ENCODE measurements around the gene KLF4. TPM values are rescaled to one million over a fixed set of nuclear protein-coding genes. Genes with fewer than 3 reads are reported as not detected.

KLF4 gene
- total RNA-seq, 1 donor from 2014 or later, result 28.0 TPM

GRCh38 chr9:107443786-107444185, 45.8 kb downstream of the KLF4 start:
- Histone ChIP-seq H3K36me3 (no peaks in the 10 kb centered on the region), H3K4me1 (no peaks in the 10 kb centered on the region), H3K4me3 (no peak overlapping the region), H3K9me3 (replicated peaks) (no peaks in the 10 kb centered on the region), H3K27me3 (ENCODE audit: low read depth) (no peaks in the 10 kb centered on the region), H3K27ac (replicated peaks) (no peak overlapping the region)
- intact Hi-C loops (cut with micrococcal nuclease), result no loop called here
- TF ChIP-seq CTCF (IDR thresholded peaks at IDR 0.05; ENCODE audit: borderline replicate concordance), result no peak
- no peak for DNase-seq

GRCh38 chr9:107439991-107440456, 49.5 kb downstream of the KLF4 start:
- H3K4me3 ChIP-seq, result no peak overlapping the region
- no peaks in the 10 kb centered on the region for H3K9me3 ChIP-seq (replicated peaks)
- no peaks in the 10 kb centered on the region for H3K4me1 ChIP-seq
- H3K27me3 ChIP-seq (ENCODE audit: low read depth), result no peaks in the 10 kb centered on the region
- no peak for DNase-seq
- TF ChIP-seq CTCF (IDR thresholded peaks at IDR 0.05; ENCODE audit: borderline replicate concordance), result no peak
- no peak overlapping the region for H3K27ac ChIP-seq (replicated peaks)
- intact Hi-C loops (cut with micrococcal nuclease), result no loop called here
- H3K36me3 ChIP-seq, result no peaks in the 10 kb centered on the region

GRCh38 chr9:107438211-107439031, 51.1 kb downstream of the KLF4 start:
- TF ChIP-seq CTCF (IDR thresholded peaks at IDR 0.05; ENCODE audit: borderline replicate concordance), result no peak
- intact Hi-C loops (cut with micrococcal nuclease), result no loop called here
- DNase-seq, result no peak
- Histone ChIP-seq H3K4me1 (no peaks in the 10 kb centered on the region), H3K9me3 (replicated peaks) (no peaks in the 10 kb centered on the region), H3K27me3 (ENCODE audit: low read depth) (no peaks in the 10 kb centered on the region), H3K27ac (replicated peaks) (no peak overlapping the region), H3K4me3 (no peak overlapping the region), H3K36me3 (no peaks in the 10 kb centered on the region)

- Histone ChIP-seq H3K4me3 (no peak overlapping the region), H3K4me1 (no peaks in the 10 kb centered on the region), H3K36me3 (no peaks in the 10 kb centered on the region), H3K9me3 (replicated peaks) (no peaks in the 10 kb centered on the region), H3K27ac (replicated peaks) (no peak overlapping the region), H3K27me3 (ENCODE audit: low read depth) (no peaks in the 10 kb centered on the region)
- TF ChIP-seq CTCF (IDR thresholded peaks at IDR 0.05; ENCODE audit: borderline replicate concordance), result no peak
- no peak for DNase-seq
- intact Hi-C loops (cut with micrococcal nuclease), result no loop called here
These were observed 51.9 kb downstream of the KLF4 start for GRCh38 chr9:107437716-107438115.

- Histone ChIP-seq H3K4me1 (no peaks in the 10 kb centered on the region), H3K9me3 (replicated peaks) (no peaks in the 10 kb centered on the region), H3K36me3 (no peaks in the 10 kb centered on the region), H3K27ac (replicated peaks) (no peak overlapping the region), H3K27me3 (ENCODE audit: low read depth) (no peaks in the 10 kb centered on the region), H3K4me3 (no peak overlapping the region)
- DNase-seq, result no peak
- TF ChIP-seq CTCF (IDR thresholded peaks at IDR 0.05; ENCODE audit: borderline replicate concordance), result no peak
- intact Hi-C loops (cut with micrococcal nuclease), result no loop called here
These were observed 54.2 kb downstream of the KLF4 start for GRCh38 chr9:107435415-107435814.

Other genes starting within 250 kb of the KLF4 start
- gene RAD23B, start 206.5 kb downstream of the KLF4 start, total RNA-seq, result 104 TPM

Data from left ventricle myocardium inferior (tissue), 1 donor.